GM23338 (cell line): ENCODE data around the gene FAM78B. TPM values are rescaled to one million over a fixed set of nuclear protein-coding genes. Genes with fewer than 3 reads are reported as not detected.

ENCODE experiments used
- ATAC-seq: fragments of 200-7000 bp; cut with Tn5 transposase; 3 replicates; pipeline ENCODE4 v1.9.1; 2020
- DNase-seq: peaks from one replicate; pipeline ENCODE4 v3.0.0-alpha.2; 2015; ENCODE audit warnings: low spot score
- H2AFZ ChIP-seq: fragments of 200-600 bp; sonication (generic); 2 replicates; pipeline ENCODE4 v1.8.0; 2016; ENCODE audit warnings: antibody characterized with exemption, mild to moderate bottlenecking, moderate library complexity
- H3F3A ChIP-seq: fragments of 200-600 bp; sonication (generic); replicated peaks from 2 replicates; pipeline ENCODE4 v1.8.0; 2017; ENCODE audit warnings: antibody characterized with exemption, mixed run types, low read depth
- H3K27ac ChIP-seq: fragments of 200-600 bp; sonication (generic); 2 replicates; pipeline ENCODE4 v1.6.1; 2016; ENCODE audit warnings: low read depth
- H3K27me3 ChIP-seq: fragments of 200-600 bp; sonication (generic); 2 replicates; pipeline ENCODE4 v1.8.0; 2016; ENCODE audit warnings: mild to moderate bottlenecking, mixed run types, moderate library complexity; ENCODE audit not compliant: insufficient read depth
- H3K36me3 ChIP-seq: fragments of 200-600 bp; sonication (generic); 2 replicates; pipeline ENCODE4 v1.8.0; 2016; ENCODE audit warnings: mild to moderate bottlenecking; ENCODE audit not compliant: insufficient read depth
- H3K4me1 ChIP-seq: fragments of 200-600 bp; sonication (generic); 2 replicates; pipeline ENCODE4 v1.8.0; 2016; ENCODE audit warnings: mild to moderate bottlenecking, moderate library complexity; ENCODE audit not compliant: insufficient read depth
- H3K4me2 ChIP-seq: fragments of 200-600 bp; sonication (generic); 2 replicates; pipeline ENCODE4 v1.7.1; 2017; ENCODE audit warnings: mixed run types
- H3K4me3 ChIP-seq: fragments of 200-600 bp; sonication (generic); 2 replicates; pipeline ENCODE4 v1.6.1; 2016; ENCODE audit warnings: mixed run types
- H3K79me2 ChIP-seq: fragments of 200-600 bp; sonication (generic); replicated peaks from 2 replicates; pipeline ENCODE4 v1.8.0; 2017; ENCODE audit warnings: mild to moderate bottlenecking; ENCODE audit not compliant: insufficient read depth
- H3K9me2 ChIP-seq: fragments of 200-600 bp; sonication (generic); 2 replicates; pipeline ENCODE4 v1.8.0; 2017; ENCODE audit not compliant: insufficient read depth
- H4K20me1 ChIP-seq: fragments of 200-600 bp; sonication (generic); replicated peaks from 2 replicates; pipeline ENCODE4 v1.8.0; 2017; ENCODE audit warnings: mild to moderate bottlenecking; ENCODE audit not compliant: insufficient read depth
- H3K27ac Mint-ChIP-seq: 2 replicates; pipeline ENCODE4 v1.8.0; 2020; ENCODE audit warnings: inconsistent platforms, mild to moderate bottlenecking, moderate library complexity, mixed read lengths
- H3K27me3 Mint-ChIP-seq: 3 replicates; pipeline ENCODE4 v1.8.0; 2022; ENCODE audit warnings: low read depth, mild to moderate bottlenecking, moderate library complexity, mixed read lengths, inconsistent platforms; ENCODE audit not compliant: insufficient read depth, poor library complexity
- H3K36me3 Mint-ChIP-seq: 3 replicates; pipeline ENCODE4 v1.8.0; 2021; ENCODE audit warnings: low read depth, mild to moderate bottlenecking, inconsistent platforms, moderate library complexity, mixed read lengths
- H3K4me1 Mint-ChIP-seq: 3 replicates; pipeline ENCODE4 v1.8.0; 2020; ENCODE audit warnings: mild to moderate bottlenecking, inconsistent platforms, mixed read lengths
- H3K4me3 Mint-ChIP-seq: 3 replicates; pipeline ENCODE4 v1.8.0; 2021; ENCODE audit warnings: moderate library complexity, mild to moderate bottlenecking, inconsistent platforms, mixed read lengths
- H3K9me3 Mint-ChIP-seq: 3 replicates; pipeline ENCODE4 v1.8.0; 2020; ENCODE audit warnings: moderate library complexity, mild to moderate bottlenecking, inconsistent platforms, mixed read lengths
- CREB1 ChIP-seq: fragments of 250-450 bp; sonication (Bioruptor Pico); IDR thresholded peaks from 2 replicates; pipeline ENCODE4 v1.5.0; 2020; ENCODE audit warnings: low read depth, mild to moderate bottlenecking, moderate library complexity
- CTCF ChIP-seq, 2 experiments: fragments of 200-600 bp in 1 of 2; sonication (generic) in 1 of 2; conservative IDR thresholded peaks; 2 replicates each; pipeline versions ENCODE4 v1.5.1 to v1.6.1; 2016 to 2017; ENCODE audit warnings: antibody characterized with exemption in 2 of 2, low read depth in 2 of 2, mild to moderate bottlenecking in 2 of 2, moderate library complexity in 1 of 2
- ETS1 ChIP-seq: IDR thresholded peaks from 2 replicates; pipeline ENCODE4 v1.6.1; 2016; ENCODE audit warnings: antibody characterized with exemption
- EZH2phosphoT487 ChIP-seq: fragments of 200-600 bp; sonication (generic); IDR thresholded peaks from one replicate; pipeline ENCODE4 v1.8.1; 2018; ENCODE audit warnings: antibody characterized with exemption; ENCODE audit not compliant: unreplicated experiment
- JUNB ChIP-seq: IDR thresholded peaks from one replicate; pipeline ENCODE4 v1.6.1; 2016; ENCODE audit warnings: antibody characterized with exemption; ENCODE audit not compliant: unreplicated experiment
- NANOG ChIP-seq: IDR thresholded peaks from 2 replicates; pipeline ENCODE4 v1.6.1; 2016; ENCODE audit warnings: antibody characterized with exemption, borderline replicate concordance
- POLR2AphosphoS5 ChIP-seq: IDR thresholded peaks from 2 replicates; pipeline ENCODE4 v1.6.1; 2016; ENCODE audit warnings: antibody characterized with exemption, low read depth
- REST ChIP-seq: IDR thresholded peaks from one replicate; pipeline ENCODE4 v1.6.1; 2018; ENCODE audit warnings: antibody characterized with exemption; ENCODE audit not compliant: unreplicated experiment
- ZNF331 ChIP-seq: fragments of 250-450 bp; sonication (Bioruptor Pico); IDR thresholded peaks from 2 replicates; pipeline ENCODE4 v1.5.0; 2020; ENCODE audit warnings: low read depth, mild to moderate bottlenecking, moderate library complexity
- ZNF462 ChIP-seq: fragments of 250-450 bp; sonication (Bioruptor Pico); IDR thresholded peaks from 2 replicates; pipeline ENCODE4 v1.5.0; 2020; ENCODE audit warnings: mild to moderate bottlenecking, moderate library complexity
- polyA plus RNA-seq: library from polyadenylated mRNA; unstranded; fragments of >200 nt; fragmentation: Nextera tagmentation; extraction: Ambion mirVana; gene quantifications from 2 replicates; pipeline ENCODE4 v1.2.1, GENCODE V29; 2016
- total RNA-seq: library from RNA; depleted of rRNA; stranded (reverse); fragments of >200 nt; shearing (Covaris generic); gene quantifications from 2 replicates; pipeline ENCODE4 v1.2.3, GENCODE V29; 2014

Gene FAM78B
- total and polyA plus RNA-seq, 2 experiments from 2014 or later = 1.6 to 4.6 TPM

- no peaks in the 10 kb centered on the region for H3K27me3 Mint-ChIP-seq
Observed at GRCh38 chr1:166073489-166073888, 93.3 kb downstream of the FAM78B start.

More at GRCh38 chr1:166073489-166073888, 93.3 kb downstream of the FAM78B start:
- Histone ChIP-seq H3K4me3 (no peak overlapping the region), H3K4me1 (no peaks in the 10 kb centered on the region), H3K9me2 (no peaks in the 10 kb centered on the region), H2AFZ (no peak overlapping the region), H3K79me2 (no peaks in the 10 kb centered on the region), H3F3A (no peaks in the 10 kb centered on the region), H3K27ac (no peak overlapping the region), H4K20me1 (peaks cover 2% of the 10 kb centered on the region; the same call in 1 of the 2 replicates), H3K4me2 (no peak overlapping the region), H3K36me3 (no peaks in the 10 kb centered on the region), H3K27me3 (no peaks in the 10 kb centered on the region)
- Mint-ChIP-seq H3K27ac (no peak overlapping the region), H3K4me3 (no peak overlapping the region), H3K9me3 (no peaks in the 10 kb centered on the region), H3K36me3 (no peaks in the 10 kb centered on the region), H3K4me1 (no peaks in the 10 kb centered on the region)
- no peak for DNase-seq
- ATAC-seq = no peak
- TF ChIP-seq CTCF (conservative IDR thresholded peaks at IDR 0.05; ENCODE audit: low read depth in 2 of 2) (no peak), JUNB (no peak), REST (no peak), EZH2phosphoT487 (no peak), ZNF331 (CRISPR knock-in tag) (no peak), CREB1 (CRISPR knock-in tag) (no peak), POLR2AphosphoS5 (no peak), ZNF462 (CRISPR knock-in tag) (no peak), NANOG (no peak), ETS1 (no peak)
